ENCODE measurements around the gene CPXM2.

Gene CPXM2

DNA sequence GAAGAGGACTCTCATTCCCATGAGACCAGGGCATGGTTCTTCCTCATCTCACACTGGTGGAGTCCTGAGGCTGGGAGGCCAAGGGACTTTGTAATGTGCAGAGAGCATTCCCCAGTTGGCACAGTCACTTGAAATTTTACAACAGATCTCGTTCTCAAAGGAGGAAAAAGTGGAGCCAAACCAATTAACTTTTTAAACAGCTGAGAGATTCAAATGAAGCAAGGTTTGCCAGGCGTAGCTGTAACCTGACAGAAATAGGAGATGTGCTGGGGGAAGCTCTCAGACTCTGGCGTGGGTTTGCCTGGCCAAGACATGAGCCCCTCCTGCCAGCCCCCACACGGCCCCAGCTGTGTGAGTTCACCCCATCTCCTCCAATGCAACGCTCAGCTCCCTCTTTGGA lies 12.0 kb upstream of the CPXM2 start:
- DNase-seq: no peak

DNA sequence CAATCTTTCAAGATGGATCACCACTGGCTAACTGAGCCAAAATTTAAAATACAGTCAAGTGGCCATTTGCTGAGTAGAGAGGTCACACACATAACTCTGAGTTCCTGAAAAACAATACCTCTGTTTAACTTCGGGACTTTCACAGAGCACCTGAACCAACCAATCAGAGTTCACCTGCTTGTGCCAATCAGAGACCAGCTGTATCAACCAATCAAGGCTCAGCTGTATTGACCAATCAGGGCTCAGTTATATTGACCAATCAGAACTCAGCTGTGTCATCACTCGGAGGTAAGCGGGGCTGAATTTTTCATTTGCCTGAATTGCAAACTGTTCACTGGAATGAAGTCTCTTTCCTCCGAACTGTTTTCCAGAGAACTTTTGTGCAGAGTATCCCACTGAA lies 10.0 kb upstream of the CPXM2 start:
- no peak for DNase-seq

DNA sequence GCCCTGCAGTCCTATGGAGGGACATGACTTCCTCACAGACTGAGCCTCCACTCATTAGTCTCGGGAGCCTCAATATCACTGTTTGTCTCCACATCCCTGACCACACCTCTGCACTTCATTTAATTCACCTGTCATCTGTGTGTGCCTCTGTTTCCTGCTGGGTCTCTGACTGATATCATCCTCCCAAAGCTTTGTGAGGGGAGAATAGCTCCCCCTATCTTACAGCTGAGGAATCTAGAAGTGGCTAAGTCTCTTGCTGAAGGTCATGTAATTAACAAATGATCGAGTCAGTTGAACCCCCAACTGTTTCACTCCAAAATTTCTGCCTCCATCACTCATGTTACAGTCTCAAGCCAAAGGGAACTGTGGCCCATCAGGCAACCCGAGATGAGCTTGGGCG lies 5.5 kb upstream of the CPXM2 start:
- no peak for DNase-seq

GRCh38 chr10:123896246-123896927 lies 4.8 kb upstream of the CPXM2 start:
- no peak for DNase-seq

GRCh38 chr10:123893651-123894050 lies 2.0 kb upstream of the CPXM2 start:
- no peak for DNase-seq

- DNase-seq: no peak
Measured at GRCh38 chr10:123890756-123891143, 857 bp downstream of the CPXM2 start.

- no peak for DNase-seq
Measured at GRCh38 chr10:123890226-123890625, 1.4 kb downstream of the CPXM2 start.

DNA sequence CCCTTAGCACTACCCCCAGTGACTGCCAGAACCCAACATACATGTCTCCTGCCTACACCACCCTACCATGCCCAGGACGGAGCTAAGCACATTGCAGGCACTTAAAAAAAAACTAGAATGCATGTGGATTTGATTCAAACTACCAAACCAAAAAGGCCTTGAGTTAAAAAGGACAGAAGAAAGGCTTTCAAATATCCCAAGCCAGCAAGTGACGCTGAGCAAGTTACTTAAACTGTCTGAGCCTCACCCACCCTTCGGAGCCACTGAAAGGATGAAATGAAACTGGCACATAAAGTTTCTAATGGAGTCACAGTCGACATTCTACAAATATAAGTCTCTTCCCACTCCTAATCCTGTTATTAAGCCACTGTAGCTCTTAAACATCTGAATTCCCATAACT lies 1.8 kb downstream of the CPXM2 start:
- no peak for DNase-seq

GRCh38 chr10:123888751-123889150 lies 2.9 kb downstream of the CPXM2 start:
- DNase-seq: no peak

GRCh38 chr10:123888256-123888655 lies 3.4 kb downstream of the CPXM2 start:
- DNase-seq: no peak

DNA sequence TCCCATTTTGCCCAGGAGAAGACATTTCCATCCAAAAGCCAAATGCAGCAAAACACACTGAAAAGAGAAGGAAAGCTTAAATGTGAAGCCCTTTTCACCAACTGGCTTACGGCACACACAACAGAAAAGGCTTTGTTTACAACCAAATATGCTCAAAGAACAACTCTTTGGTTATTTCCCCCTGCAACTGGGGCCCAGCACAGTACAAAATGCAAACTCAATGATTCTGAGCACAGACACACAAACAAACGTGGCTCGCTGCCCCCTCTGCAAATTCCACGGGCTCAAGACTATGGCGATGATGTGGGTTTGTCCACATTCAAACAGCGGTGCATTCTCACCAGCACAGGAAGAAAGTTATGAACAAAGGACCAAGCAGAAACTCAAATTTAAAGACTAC lies 5.3 kb downstream of the CPXM2 start:
- no peak for DNase-seq

- DNase-seq: no peak
Measured at GRCh38 chr10:123885406-123886170, 6.0 kb downstream of the CPXM2 start.

- DNase-seq: no peak
Measured at GRCh38 chr10:123884907-123885381, 6.7 kb downstream of the CPXM2 start.

DNA sequence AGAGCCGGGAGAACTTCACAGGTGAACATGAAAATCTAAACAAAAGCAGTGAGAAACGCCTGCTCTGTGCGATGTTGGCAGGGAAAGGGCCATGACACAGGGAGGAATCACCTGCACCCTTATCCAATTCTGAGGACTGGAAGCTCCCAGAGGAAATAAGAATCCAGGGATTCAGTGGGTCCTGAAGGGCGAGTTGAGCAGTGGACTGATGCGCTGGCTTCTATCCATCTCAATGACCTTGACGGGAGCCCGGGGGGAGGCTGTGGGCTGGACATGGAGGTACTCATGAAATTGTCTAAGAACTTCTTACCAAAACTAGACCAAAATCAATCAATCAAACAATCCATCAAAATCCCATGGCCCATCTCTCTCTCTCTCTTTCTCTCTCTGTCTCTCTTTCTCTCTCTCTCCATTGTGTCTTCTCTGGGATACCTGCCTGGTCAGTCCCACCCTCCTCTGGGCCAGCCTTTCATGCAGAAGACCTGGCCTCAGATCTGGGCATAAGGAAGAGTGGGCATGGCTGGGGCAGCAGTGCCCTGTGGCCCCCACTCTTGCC lies 7.2 kb downstream of the CPXM2 start:
- DNase-seq: no peak

GRCh38 chr10:123883673-123884320 lies 7.8 kb downstream of the CPXM2 start:
- DNase-seq: no peak

DNA sequence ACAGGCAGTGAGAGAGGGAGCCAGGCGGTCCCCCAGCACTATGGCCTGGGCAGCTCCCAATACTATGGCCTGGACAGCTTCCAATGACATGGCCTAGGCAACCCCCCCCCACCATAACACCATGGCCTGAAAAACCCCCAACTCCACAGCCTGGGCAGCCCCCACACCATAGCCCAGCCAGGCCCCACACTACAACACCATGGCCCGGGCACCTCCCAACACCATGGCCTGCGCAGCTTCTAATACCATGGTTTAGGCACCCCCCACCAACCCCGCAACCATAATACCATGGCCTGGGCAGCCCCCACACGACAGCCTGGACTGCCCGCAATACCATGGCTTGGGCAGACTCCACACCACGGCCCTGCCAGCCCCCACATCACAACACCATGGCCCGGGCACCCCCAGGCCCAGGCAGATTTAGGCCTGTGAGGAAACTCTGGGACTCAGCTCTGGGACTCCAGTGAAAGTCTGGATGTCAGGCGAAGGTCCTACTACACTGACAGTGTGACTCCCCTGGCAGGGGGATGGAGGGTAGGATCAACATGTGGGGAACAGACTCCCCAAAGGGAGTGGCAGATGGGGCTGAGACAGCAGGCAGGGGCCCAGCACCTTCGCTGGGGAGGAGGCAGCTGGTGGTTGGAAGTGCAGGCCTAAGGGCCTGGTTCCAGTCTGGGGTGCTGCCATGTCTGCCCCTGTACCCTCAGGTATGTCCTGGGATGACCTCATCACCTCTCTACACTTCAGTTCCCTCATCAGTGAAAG lies 8.7 kb downstream of the CPXM2 start:
- DNase-seq: no peak

- DNase-seq: no peak
Measured at GRCh38 chr10:123882177-123882576, 9.4 kb downstream of the CPXM2 start.

- no peak for DNase-seq
Measured at GRCh38 chr10:123879606-123880257, 11.9 kb downstream of the CPXM2 start.

DNA sequence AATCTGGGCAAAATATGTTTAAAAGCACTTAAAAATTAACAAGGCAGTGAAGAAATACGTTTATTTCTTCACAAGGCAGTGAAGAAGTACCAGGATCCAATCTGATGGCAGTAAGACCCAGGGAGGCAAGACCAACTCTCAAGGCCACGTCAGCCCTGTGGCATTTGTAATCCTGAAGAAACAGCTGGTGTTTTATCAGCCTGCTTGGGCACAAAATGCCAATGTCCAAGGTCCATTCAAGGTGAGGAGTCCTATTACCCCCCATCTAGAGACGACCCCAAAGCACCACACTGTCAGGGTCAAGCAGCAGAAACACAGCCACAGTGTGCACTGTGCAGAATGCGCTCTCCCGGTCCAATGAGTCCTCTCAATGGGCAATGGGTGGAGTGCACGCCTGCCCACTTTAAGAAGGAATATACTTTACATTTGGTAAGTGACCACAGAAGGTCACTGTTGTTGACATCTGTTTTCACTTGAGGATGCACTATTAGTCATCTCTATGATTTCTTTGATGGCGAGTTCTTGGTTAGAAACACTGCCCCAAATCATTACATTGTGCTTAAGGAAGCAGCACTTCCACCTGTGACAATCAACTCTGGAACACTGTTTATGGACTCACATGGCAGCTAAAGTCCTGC lies 12.8 kb downstream of the CPXM2 start:
- DNase-seq: no peak

DNA sequence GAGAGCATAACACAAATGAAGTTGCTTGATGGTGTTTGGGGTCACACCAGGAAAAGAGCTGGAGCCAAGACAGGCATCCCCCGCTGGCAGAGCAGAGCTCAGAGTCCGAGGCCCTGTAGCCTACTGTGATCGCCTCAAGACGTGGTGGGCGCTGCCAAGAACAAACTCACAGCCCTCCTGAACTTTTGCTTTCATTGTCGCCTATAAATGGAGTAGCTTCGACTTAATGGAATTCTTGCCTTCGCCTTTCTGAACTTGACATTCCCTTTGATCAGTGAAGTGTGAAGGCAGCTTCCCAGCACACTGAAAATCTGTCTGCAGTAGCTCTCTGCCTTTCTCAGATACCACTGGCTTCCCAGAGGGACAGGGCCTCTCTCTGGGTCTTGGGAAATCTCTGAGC lies 21.3 kb downstream of the CPXM2 start:
- no peak for DNase-seq

DNA sequence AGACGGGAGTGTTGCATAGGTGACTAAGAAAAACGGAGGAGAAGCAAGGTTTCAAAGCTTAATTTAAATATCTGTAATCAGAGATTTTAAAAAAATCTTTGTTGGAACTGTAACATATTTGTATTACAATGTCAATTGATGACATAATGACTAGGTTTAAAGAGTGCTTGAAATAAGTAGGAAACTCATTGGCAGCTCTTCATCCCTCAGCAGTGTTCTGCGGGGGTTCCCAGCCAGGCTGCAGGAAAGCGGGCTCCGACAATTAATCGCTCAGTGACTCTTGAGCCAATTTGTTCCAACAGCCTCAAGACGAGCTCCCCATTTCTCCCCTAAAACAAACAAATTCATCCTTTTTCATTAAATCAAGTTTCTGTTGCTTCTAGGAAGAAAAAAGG lies 22.6 kb downstream of the CPXM2 start:
- DNase-seq: no peak

Data from hematopoietic multipotent progenitor cell treated with erythropoietin and hydrocortisone succinate and interleukin-3 and kit ligand, for 4 days (in vitro differentiated cells).